GM23338 (cell line): ENCODE results near the gene VPREB1. TPM values are rescaled to one million over a fixed set of nuclear protein-coding genes. Genes with fewer than 3 reads are reported as not detected.
"Not testable (repeated sequence)": the region's sequence is repeated elsewhere in the genome, so short reads cannot be mapped to it uniquely, and the experiment has no call there.

Source experiments
- ATAC-seq: fragments of 200-7000 bp; cut with Tn5 transposase; 3 replicates; pipeline ENCODE4 v1.9.1; 2020
- DNase-seq: peaks from one replicate; pipeline ENCODE4 v3.0.0-alpha.2; 2015; ENCODE audit warnings: low spot score
- H2AFZ ChIP-seq: fragments of 200-600 bp; sonication (generic); 2 replicates; pipeline ENCODE4 v1.8.0; 2016; ENCODE audit warnings: antibody characterized with exemption, mild to moderate bottlenecking, moderate library complexity
- H3F3A ChIP-seq: fragments of 200-600 bp; sonication (generic); replicated peaks from 2 replicates; pipeline ENCODE4 v1.8.0; 2017; ENCODE audit warnings: antibody characterized with exemption, mixed run types, low read depth
- H3K27ac ChIP-seq: fragments of 200-600 bp; sonication (generic); 2 replicates; pipeline ENCODE4 v1.6.1; 2016; ENCODE audit warnings: low read depth
- H3K27me3 ChIP-seq: fragments of 200-600 bp; sonication (generic); 2 replicates; pipeline ENCODE4 v1.8.0; 2016; ENCODE audit warnings: mild to moderate bottlenecking, mixed run types, moderate library complexity; ENCODE audit not compliant: insufficient read depth
- H3K36me3 ChIP-seq: fragments of 200-600 bp; sonication (generic); 2 replicates; pipeline ENCODE4 v1.8.0; 2016; ENCODE audit warnings: mild to moderate bottlenecking; ENCODE audit not compliant: insufficient read depth
- H3K4me1 ChIP-seq: fragments of 200-600 bp; sonication (generic); 2 replicates; pipeline ENCODE4 v1.8.0; 2016; ENCODE audit warnings: mild to moderate bottlenecking, moderate library complexity; ENCODE audit not compliant: insufficient read depth
- H3K4me2 ChIP-seq: fragments of 200-600 bp; sonication (generic); 2 replicates; pipeline ENCODE4 v1.7.1; 2017; ENCODE audit warnings: mixed run types
- H3K4me3 ChIP-seq: fragments of 200-600 bp; sonication (generic); 2 replicates; pipeline ENCODE4 v1.6.1; 2016; ENCODE audit warnings: mixed run types
- H3K79me2 ChIP-seq: fragments of 200-600 bp; sonication (generic); replicated peaks from 2 replicates; pipeline ENCODE4 v1.8.0; 2017; ENCODE audit warnings: mild to moderate bottlenecking; ENCODE audit not compliant: insufficient read depth
- H3K9me2 ChIP-seq: fragments of 200-600 bp; sonication (generic); 2 replicates; pipeline ENCODE4 v1.8.0; 2017; ENCODE audit not compliant: insufficient read depth
- H4K20me1 ChIP-seq: fragments of 200-600 bp; sonication (generic); replicated peaks from 2 replicates; pipeline ENCODE4 v1.8.0; 2017; ENCODE audit warnings: mild to moderate bottlenecking; ENCODE audit not compliant: insufficient read depth
- H3K27ac Mint-ChIP-seq: 2 replicates; pipeline ENCODE4 v1.8.0; 2020; ENCODE audit warnings: inconsistent platforms, mild to moderate bottlenecking, moderate library complexity, mixed read lengths
- H3K27me3 Mint-ChIP-seq: 3 replicates; pipeline ENCODE4 v1.8.0; 2022; ENCODE audit warnings: low read depth, mild to moderate bottlenecking, moderate library complexity, mixed read lengths, inconsistent platforms; ENCODE audit not compliant: insufficient read depth, poor library complexity
- H3K36me3 Mint-ChIP-seq: 3 replicates; pipeline ENCODE4 v1.8.0; 2021; ENCODE audit warnings: low read depth, mild to moderate bottlenecking, inconsistent platforms, moderate library complexity, mixed read lengths
- H3K4me1 Mint-ChIP-seq: 3 replicates; pipeline ENCODE4 v1.8.0; 2020; ENCODE audit warnings: mild to moderate bottlenecking, inconsistent platforms, mixed read lengths
- H3K4me3 Mint-ChIP-seq: 3 replicates; pipeline ENCODE4 v1.8.0; 2021; ENCODE audit warnings: moderate library complexity, mild to moderate bottlenecking, inconsistent platforms, mixed read lengths
- H3K9me3 Mint-ChIP-seq: 3 replicates; pipeline ENCODE4 v1.8.0; 2020; ENCODE audit warnings: moderate library complexity, mild to moderate bottlenecking, inconsistent platforms, mixed read lengths
- polyA plus RNA-seq: library from polyadenylated mRNA; unstranded; fragments of >200 nt; fragmentation: Nextera tagmentation; extraction: Ambion mirVana; gene quantifications from 2 replicates; pipeline ENCODE4 v1.2.1, GENCODE V29; 2016
- total RNA-seq: library from RNA; depleted of rRNA; stranded (reverse); fragments of >200 nt; shearing (Covaris generic); gene quantifications from 2 replicates; pipeline ENCODE4 v1.2.3, GENCODE V29; 2014

Gene VPREB1
- total and polyA plus RNA-seq, 2 experiments from 2014 or later, result not detected

DNA sequence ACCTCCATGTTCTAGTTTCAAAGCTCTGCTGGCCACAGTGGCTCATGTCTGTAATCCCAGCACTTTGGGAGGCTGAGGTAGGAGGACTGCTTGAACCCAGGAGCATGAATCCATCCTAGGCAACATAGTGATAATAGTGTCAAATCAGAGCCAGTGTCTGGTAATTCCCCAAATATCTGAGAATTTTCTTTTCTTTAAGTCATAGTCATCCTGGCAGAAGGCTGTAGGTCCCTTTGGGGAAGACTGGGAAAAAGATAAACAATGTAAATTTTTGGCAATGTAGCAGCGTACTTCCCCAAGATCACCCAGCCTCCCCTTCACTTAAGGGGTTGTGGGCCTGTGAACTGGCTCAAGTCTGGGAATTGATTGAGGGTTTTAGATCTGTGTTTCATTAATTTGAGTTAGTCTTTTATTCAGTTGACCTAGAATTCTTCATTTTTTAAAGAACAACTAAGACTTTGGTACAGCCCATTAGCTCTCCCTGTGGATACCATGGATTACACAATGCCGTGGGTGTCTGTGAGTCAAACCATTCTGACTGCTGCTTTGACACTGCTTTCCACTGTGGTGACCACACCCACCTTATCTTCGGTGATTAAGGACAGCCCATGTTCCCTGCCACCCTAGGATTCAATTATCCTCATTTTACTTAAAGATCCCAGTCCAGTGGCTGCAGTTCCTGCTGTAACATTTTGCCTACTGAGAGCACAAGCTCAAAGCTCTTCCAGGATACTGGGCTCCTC is 17.9 kb downstream of the VPREB1 start:
- not testable (repeated sequence) for H3K9me2 ChIP-seq, H3K4me1 ChIP-seq, H3K27ac ChIP-seq, H3K4me3 Mint-ChIP-seq, DNase-seq, ATAC-seq, H3K27ac Mint-ChIP-seq, H3K4me3 ChIP-seq, H3K36me3 ChIP-seq, H4K20me1 ChIP-seq, H3F3A ChIP-seq, H3K79me2 ChIP-seq, H3K4me2 ChIP-seq, H2AFZ ChIP-seq, H3K4me1 Mint-ChIP-seq, H3K36me3 Mint-ChIP-seq
- Mint-ChIP-seq H3K27me3 (peaks cover 89% of the 10 kb centered on the region), H3K9me3 (peaks cover 24% of the 10 kb centered on the region)
- peaks cover 99% of the 10 kb centered on the region for H3K27me3 ChIP-seq

- not testable (repeated sequence) for ATAC-seq, H4K20me1 ChIP-seq, H3K79me2 ChIP-seq, H3K9me2 ChIP-seq, H3K4me3 ChIP-seq, H3K27ac Mint-ChIP-seq, H3K4me2 ChIP-seq, H2AFZ ChIP-seq, H3K4me1 Mint-ChIP-seq, H3K4me1 ChIP-seq, H3K27ac ChIP-seq, DNase-seq, H3F3A ChIP-seq, H3K36me3 ChIP-seq, H3K36me3 Mint-ChIP-seq, H3K4me3 Mint-ChIP-seq
- H3K9me3 Mint-ChIP-seq, result peaks cover 16% of the 10 kb centered on the region
- H3K27me3 ChIP-seq, result peaks cover 95% of the 10 kb centered on the region
- peaks cover 83% of the 10 kb centered on the region for H3K27me3 Mint-ChIP-seq
Measured at GRCh38 chr22:22263823-22264222, 19.2 kb downstream of the VPREB1 start.

DNA sequence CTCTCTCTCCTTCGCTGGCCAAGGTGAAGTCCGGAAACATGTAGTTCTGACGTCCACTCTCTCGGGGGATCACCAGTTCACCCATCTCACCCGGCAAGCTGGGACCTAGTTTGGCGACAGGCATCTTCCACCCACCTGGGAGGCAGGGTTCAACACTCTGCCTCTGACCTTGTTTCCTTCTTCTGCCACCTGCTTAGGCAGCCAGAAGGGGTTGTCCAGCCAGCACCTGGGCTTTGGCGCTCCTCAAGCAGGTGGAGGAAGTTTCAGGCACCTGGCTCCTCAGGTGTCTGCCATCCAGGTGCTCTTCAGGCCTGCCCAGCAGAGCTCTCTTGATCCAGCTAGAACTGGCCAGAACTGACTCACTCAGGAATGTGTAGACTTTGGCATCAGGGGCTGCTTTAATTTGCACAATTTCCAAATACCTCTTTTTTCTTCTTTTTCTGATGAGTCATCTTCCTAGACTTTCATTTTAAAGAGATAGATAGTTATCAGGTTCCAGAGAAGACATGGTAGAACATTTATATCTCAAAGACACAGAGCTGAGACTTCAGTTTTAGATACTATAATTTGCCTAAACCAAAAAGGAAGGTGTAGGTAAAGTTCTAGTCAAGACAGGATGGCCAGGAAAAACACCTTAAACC is 25.6 kb downstream of the VPREB1 start:
- not testable (repeated sequence) for DNase-seq, H3K4me2 ChIP-seq, H3F3A ChIP-seq, H3K4me1 ChIP-seq, ATAC-seq, H3K9me2 ChIP-seq, H3K4me3 ChIP-seq, H3K36me3 ChIP-seq, H3K27ac ChIP-seq, H2AFZ ChIP-seq, H3K79me2 ChIP-seq, H3K27ac Mint-ChIP-seq, H4K20me1 ChIP-seq, H3K4me1 Mint-ChIP-seq, H3K9me3 Mint-ChIP-seq, H3K4me3 Mint-ChIP-seq, H3K36me3 Mint-ChIP-seq
- peaks cover 93% of the 10 kb centered on the region for H3K27me3 ChIP-seq
- peaks cover 50% of the 10 kb centered on the region for H3K27me3 Mint-ChIP-seq

DNA sequence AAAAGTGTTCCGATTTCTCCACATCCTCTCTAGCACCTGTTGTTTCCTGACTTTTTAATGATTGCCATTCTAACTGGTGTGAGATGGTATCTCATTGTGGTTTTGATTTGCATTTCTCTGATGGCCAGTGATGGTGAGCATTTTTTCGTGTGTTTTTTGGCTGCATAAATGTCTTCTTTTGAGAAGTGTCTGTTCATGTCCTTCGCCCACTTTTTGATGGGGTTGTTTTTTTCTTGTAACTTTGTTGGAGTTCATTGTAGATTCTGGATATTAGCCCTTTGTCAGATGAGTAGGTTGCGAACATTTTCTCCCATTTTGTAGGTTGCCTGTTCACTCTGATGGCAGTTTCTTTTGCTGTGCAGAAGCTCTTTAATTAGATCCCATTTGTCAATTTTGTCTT is 32.8 kb downstream of the VPREB1 start:
- not testable (repeated sequence) for H3K9me2 ChIP-seq, H3K27ac ChIP-seq, H3K27ac Mint-ChIP-seq, H3K4me1 Mint-ChIP-seq, DNase-seq, H3K36me3 ChIP-seq, H4K20me1 ChIP-seq, H3K4me3 Mint-ChIP-seq, H3K79me2 ChIP-seq, ATAC-seq, H3K4me2 ChIP-seq, H3F3A ChIP-seq, H2AFZ ChIP-seq, H3K9me3 Mint-ChIP-seq, H3K4me1 ChIP-seq, H3K4me3 ChIP-seq, H3K36me3 Mint-ChIP-seq
- H3K27me3 ChIP-seq, result peaks cover 54% of the 10 kb centered on the region
- H3K27me3 Mint-ChIP-seq, result peaks cover 23% of the 10 kb centered on the region

DNA sequence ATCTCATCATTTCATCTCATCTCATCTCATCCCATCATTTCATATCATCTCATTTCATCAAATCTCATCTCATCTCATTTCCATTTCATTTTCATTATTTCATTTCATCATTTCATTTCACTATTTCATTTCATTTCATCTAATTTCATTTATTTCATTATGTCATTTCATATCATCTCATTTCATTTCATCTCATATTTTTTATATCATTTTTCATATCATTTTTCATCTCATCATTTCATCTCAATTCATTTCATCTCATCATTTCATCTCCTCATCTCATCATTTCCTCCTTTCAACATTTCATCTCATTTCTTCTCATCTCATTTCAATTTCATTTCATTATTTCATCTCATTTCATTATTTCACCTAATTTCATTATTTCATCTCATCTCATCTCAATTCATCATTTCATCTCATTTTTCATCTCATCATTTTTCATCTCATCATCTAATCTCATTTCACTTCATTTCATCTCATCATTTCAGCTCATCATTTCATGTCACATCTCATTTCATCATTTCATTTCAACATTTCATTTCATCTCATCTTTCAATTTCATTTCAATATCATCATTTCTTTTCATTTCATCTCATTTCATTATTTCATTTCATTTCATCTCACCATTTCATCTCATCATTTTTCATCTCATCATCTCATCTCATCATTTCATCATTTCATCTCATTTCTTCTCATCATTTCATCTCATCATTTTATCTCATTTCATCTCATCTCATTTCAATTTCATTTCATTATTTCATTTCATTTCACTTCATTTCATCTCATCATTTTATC is 40.6 kb downstream of the VPREB1 start:
- not testable (repeated sequence) for H3K36me3 ChIP-seq, H3K9me3 Mint-ChIP-seq, H3K36me3 Mint-ChIP-seq, H3F3A ChIP-seq, H4K20me1 ChIP-seq, H3K4me2 ChIP-seq, H3K79me2 ChIP-seq, H3K4me3 Mint-ChIP-seq, H3K4me3 ChIP-seq, H3K27ac Mint-ChIP-seq, DNase-seq, H3K4me1 Mint-ChIP-seq, H3K9me2 ChIP-seq, H3K27ac ChIP-seq, ATAC-seq, H2AFZ ChIP-seq, H3K4me1 ChIP-seq
- H3K27me3 Mint-ChIP-seq, result peaks cover 13% of the 10 kb centered on the region
- H3K27me3 ChIP-seq, result peaks cover 62% of the 10 kb centered on the region

- H3K27ac ChIP-seq, ATAC-seq, H3K4me2 ChIP-seq, H3K79me2 ChIP-seq, H4K20me1 ChIP-seq, H3K4me3 ChIP-seq, H3K36me3 ChIP-seq, H3K4me1 ChIP-seq, H2AFZ ChIP-seq, H3K4me3 Mint-ChIP-seq, H3K9me2 ChIP-seq, H3K36me3 Mint-ChIP-seq, DNase-seq, H3K27ac Mint-ChIP-seq, H3F3A ChIP-seq, H3K9me3 Mint-ChIP-seq, H3K4me1 Mint-ChIP-seq: not testable (repeated sequence)
- peaks cover 57% of the 10 kb centered on the region for H3K27me3 ChIP-seq
- H3K27me3 Mint-ChIP-seq, result peaks cover 11% of the 10 kb centered on the region
Measured at GRCh38 chr22:22286390-22287105, 42.0 kb downstream of the VPREB1 start.
